ENCODE results near the gene PALLD. TPM values are rescaled to one million over a fixed set of nuclear protein-coding genes. Genes with fewer than 3 reads are reported as not detected.

Gene PALLD
- total RNA-seq, 1 experiment from 2014 or later, result 6.5 TPM

DNA sequence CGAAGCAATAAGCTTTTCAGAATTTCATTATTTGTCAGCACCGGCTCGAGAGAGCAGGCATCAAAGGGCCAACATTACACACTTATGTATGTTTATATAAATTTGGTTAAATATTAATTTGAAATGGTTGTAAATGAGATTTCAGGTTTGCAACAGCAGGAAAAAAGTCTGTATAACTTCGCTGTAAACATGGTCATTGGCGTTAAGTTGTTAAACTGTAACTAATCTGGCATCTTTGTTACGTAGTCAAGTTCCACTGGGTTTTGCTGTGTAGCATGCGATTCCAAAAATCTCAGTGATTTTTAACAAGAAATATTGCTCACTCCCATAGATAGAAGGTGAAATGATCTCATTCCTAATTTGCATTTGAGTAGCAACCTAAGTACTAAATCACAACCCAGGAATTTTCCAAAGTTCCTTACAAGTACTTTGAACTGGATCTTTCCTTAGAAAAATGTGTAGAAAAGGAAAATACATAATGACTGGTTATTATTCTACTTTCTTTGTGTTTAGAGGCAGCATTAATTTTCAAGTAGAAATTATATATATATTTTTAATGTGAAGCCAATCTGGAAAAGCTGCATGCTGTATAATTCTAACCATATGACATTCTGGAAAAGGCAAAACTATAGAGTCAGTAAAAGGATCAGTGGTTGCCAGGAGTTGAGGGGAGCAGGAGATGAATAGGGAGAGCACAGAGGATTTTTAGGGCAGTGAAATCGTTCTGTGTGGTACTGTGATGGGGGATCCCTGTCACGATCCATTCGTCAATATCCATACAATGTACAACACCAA lies 291.1 kb downstream of the PALLD start:
- ChIA-PET CTCF (no interaction called here), POLR2A (no interaction called here)
- Histone ChIP-seq H3K4me3 (ENCODE audit: low read depth in 2 of 2, low read length in 2 of 2) (no peak overlapping the region), H3K4me1 (ENCODE audit: control insufficient read depth, insufficient read depth, low read length) (no peaks in the 10 kb centered on the region), H3K36me3 (ENCODE audit: control insufficient read depth, insufficient read depth, low read length) (no peaks in the 10 kb centered on the region), H3K9me3 (ENCODE audit: control insufficient read depth, insufficient read depth, low read depth, low read length) (no peaks in the 10 kb centered on the region), H3K27me3 (ENCODE audit: control insufficient read depth, insufficient read depth, low read length) (no peaks in the 10 kb centered on the region), H3K27ac (ENCODE audit: low read length) (no peak overlapping the region)
- BruUV-seq (replicated peaks), result no TSS peak
- DNase-seq (ENCODE audit: low read depth, low spot score) (no peak), ATAC-seq (no peak)
- TF ChIP-seq, protein P1, sequence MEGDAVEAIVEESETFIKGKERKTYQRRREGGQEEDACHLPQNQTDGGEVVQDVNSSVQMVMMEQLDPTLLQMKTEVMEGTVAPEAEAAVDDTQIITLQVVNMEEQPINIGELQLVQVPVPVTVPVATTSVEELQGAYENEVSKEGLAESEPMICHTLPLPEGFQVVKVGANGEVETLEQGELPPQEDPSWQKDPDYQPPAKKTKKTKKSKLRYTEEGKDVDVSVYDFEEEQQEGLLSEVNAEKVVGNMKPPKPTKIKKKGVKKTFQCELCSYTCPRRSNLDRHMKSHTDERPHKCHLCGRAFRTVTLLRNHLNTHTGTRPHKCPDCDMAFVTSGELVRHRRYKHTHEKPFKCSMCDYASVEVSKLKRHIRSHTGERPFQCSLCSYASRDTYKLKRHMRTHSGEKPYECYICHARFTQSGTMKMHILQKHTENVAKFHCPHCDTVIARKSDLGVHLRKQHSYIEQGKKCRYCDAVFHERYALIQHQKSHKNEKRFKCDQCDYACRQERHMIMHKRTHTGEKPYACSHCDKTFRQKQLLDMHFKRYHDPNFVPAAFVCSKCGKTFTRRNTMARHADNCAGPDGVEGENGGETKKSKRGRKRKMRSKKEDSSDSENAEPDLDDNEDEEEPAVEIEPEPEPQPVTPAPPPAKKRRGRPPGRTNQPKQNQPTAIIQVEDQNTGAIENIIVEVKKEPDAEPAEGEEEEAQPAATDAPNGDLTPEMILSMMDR (IDR thresholded peaks at IDR 0.05), result no peak
- intact Hi-C loops (cut with micrococcal nuclease; ENCODE audit: unreplicated experiment), result no loop called here
- in situ Hi-C loops (cut with HindIII; ENCODE audit: low pct_unique_long_range_greater_than_20kb, low sequenced_read_pairs), result no loop called here

DNA sequence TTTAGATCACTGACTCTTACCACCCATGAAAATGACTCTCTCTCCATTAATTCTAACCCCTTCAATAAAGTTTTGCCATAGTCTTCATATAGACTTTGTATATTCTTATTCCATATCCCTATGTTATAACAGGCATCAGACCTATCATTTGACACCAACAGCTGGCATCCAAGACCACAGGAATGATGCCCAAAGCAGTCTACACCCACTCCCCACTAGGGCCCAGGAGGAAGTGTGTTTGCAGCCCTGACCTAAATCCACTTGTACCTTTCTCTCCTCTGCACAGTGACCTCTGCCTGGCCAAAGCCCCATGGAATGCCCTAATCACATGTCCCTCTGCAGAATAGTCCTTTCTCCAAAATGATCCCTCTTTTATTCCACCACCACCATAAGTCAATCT lies 294.0 kb downstream of the PALLD start:
- H3K27me3 ChIP-seq (ENCODE audit: control insufficient read depth, insufficient read depth, low read length), result no peaks in the 10 kb centered on the region
- no peak for TF ChIP-seq SIN3A (IDR thresholded peaks at IDR 0.05; ENCODE audit: borderline replicate concordance, insufficient read depth, low read depth, low read length)
- TF ChIP-seq POLR2AphosphoS5 (IDR thresholded peaks at IDR 0.05; ENCODE audit: low read depth, low read length), result no peak
- no peak for TF ChIP-seq TCF7L2 (IDR thresholded peaks at IDR 0.05; ENCODE audit: low read depth, low read length)
- TF ChIP-seq, protein P2, sequence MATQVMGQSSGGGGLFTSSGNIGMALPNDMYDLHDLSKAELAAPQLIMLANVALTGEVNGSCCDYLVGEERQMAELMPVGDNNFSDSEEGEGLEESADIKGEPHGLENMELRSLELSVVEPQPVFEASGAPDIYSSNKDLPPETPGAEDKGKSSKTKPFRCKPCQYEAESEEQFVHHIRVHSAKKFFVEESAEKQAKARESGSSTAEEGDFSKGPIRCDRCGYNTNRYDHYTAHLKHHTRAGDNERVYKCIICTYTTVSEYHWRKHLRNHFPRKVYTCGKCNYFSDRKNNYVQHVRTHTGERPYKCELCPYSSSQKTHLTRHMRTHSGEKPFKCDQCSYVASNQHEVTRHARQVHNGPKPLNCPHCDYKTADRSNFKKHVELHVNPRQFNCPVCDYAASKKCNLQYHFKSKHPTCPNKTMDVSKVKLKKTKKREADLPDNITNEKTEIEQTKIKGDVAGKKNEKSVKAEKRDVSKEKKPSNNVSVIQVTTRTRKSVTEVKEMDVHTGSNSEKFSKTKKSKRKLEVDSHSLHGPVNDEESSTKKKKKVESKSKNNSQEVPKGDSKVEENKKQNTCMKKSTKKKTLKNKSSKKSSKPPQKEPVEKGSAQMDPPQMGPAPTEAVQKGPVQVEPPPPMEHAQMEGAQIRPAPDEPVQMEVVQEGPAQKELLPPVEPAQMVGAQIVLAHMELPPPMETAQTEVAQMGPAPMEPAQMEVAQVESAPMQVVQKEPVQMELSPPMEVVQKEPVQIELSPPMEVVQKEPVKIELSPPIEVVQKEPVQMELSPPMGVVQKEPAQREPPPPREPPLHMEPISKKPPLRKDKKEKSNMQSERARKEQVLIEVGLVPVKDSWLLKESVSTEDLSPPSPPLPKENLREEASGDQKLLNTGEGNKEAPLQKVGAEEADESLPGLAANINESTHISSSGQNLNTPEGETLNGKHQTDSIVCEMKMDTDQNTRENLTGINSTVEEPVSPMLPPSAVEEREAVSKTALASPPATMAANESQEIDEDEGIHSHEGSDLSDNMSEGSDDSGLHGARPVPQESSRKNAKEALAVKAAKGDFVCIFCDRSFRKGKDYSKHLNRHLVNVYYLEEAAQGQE (IDR thresholded peaks at IDR 0.05; ENCODE audit: insufficient read depth in 1 of 2, low read depth in 2 of 2, low read length in 1 of 2), result no peak
- TF ChIP-seq, protein P1 (IDR thresholded peaks at IDR 0.05), result no peak
- CTCF ChIA-PET, result no interaction called here
- DNase-seq (ENCODE audit: low read depth, low spot score), result no peak
- no peak overlapping the region for H3K4me3 ChIP-seq (ENCODE audit: low read depth in 2 of 2, low read length in 2 of 2)
- in situ Hi-C loops (cut with HindIII; ENCODE audit: low pct_unique_long_range_greater_than_20kb, low sequenced_read_pairs) (no loop called here), intact Hi-C loops (cut with micrococcal nuclease; ENCODE audit: unreplicated experiment) (no loop called here)
- H3K36me3 ChIP-seq (ENCODE audit: control insufficient read depth, insufficient read depth, low read length), result no peaks in the 10 kb centered on the region
- ATAC-seq, result no peak
- no TSS peak for BruUV-seq (replicated peaks)
- POLR2A ChIA-PET, result no interaction called here
- no peaks in the 10 kb centered on the region for H3K9me3 ChIP-seq (ENCODE audit: control insufficient read depth, insufficient read depth, low read depth, low read length)
- H3K4me1 ChIP-seq (ENCODE audit: control insufficient read depth, insufficient read depth, low read length), result no peaks in the 10 kb centered on the region
- no peak overlapping the region for H3K27ac ChIP-seq (ENCODE audit: low read length)

All from Panc1 (cell line).